SK-N-SH (cell line): ENCODE data around the gene TUBGCP6. TPM values are rescaled to one million over a fixed set of nuclear protein-coding genes. Genes with fewer than 3 reads are reported as not detected.

ENCODE experiments used
- CTCF ChIA-PET: fragments of 300-600, 350-600 bp; formaldehyde crosslinking; extraction: SDS; loops from one replicate; lab custom pipeline; 2021; lab: Yijun Ruan, JAX
- POLR2A ChIA-PET: fragments of 350-600 bp; sonication (Branson Sonifier 250); formaldehyde crosslinking; extraction: SDS; loops from one replicate; lab custom pipeline; 2020; ENCODE audit warnings: antibody characterized with exemption, inconsistent platforms; lab: Yijun Ruan, JAX
- DNase-seq: peaks from one replicate; pipeline ENCODE4 v3.0.0; 2012
- H2AFZ ChIP-seq: fragments of 200-600 bp; sonication (generic); 2 replicates; pipeline ENCODE4 v1.8.1; 2016; ENCODE audit warnings: antibody characterized with exemption, mild to moderate bottlenecking, low read depth
- H3F3A ChIP-seq: fragments of 200-600 bp; sonication (generic); replicated peaks from 2 replicates; pipeline ENCODE3; 2016; ENCODE audit warnings: antibody characterized with exemption, mild to moderate bottlenecking; ENCODE audit not compliant: insufficient read depth
- H3K27ac ChIP-seq, 2 experiments: fragments of 200-500 bp in 1 of 2; fragments of 200-600 bp in 1 of 2; sonication (Bioruptor generic) in 1 of 2; sonication (generic), shearing (Covaris generic) in 1 of 2; 2 replicates each; pipeline versions ENCODE4 v1.5.1 to v1.6.1; 2014 to 2016; ENCODE audit warnings: low read depth in 2 of 2, inconsistent platforms in 1 of 2, low read length in 1 of 2, mild to moderate bottlenecking in 1 of 2, mixed read lengths in 1 of 2
- H3K27me3 ChIP-seq: fragments of 200-600 bp; sonication (generic), shearing (Covaris generic); 2 replicates; pipeline ENCODE4 v1.6.1; 2016; ENCODE audit warnings: mixed run types; ENCODE audit not compliant: insufficient read depth
- H3K36me3 ChIP-seq, 2 experiments: fragments of 200-500 bp in 1 of 2; fragments of 200-600 bp in 1 of 2; sonication (Bioruptor generic) in 1 of 2; sonication (generic) in 1 of 2; replicated peaks in 1 of 2; 2 replicates each; pipeline versions ENCODE3 to v1.5.1; 2014 to 2016; ENCODE audit warnings: low read length in 1 of 2, mild to moderate bottlenecking in 1 of 2; ENCODE audit not compliant: insufficient read depth in 2 of 2, control insufficient read depth in 1 of 2
- H3K4me1 ChIP-seq, 2 experiments: fragments of 200-500 bp in 1 of 2; fragments of 200-600 bp in 1 of 2; sonication (Bioruptor generic) in 1 of 2; sonication (generic), shearing (Covaris generic) in 1 of 2; 2 replicates each; pipeline versions ENCODE4 v1.5.1 to v1.6.1; 2014 to 2016; ENCODE audit warnings: low read depth in 1 of 2, low read length in 1 of 2, mixed run types in 1 of 2; ENCODE audit not compliant: insufficient read depth in 2 of 2, control insufficient read depth in 1 of 2
- H3K4me2 ChIP-seq: fragments of 200-600 bp; sonication (generic), shearing (Covaris generic); 2 replicates; pipeline ENCODE4 v1.6.1; 2017; ENCODE audit warnings: mixed run types
- H3K4me3 ChIP-seq, 2 experiments: fragments of 200-500 bp in 1 of 2; fragments of 200-600 bp in 1 of 2; sonication (Bioruptor generic) in 1 of 2; sonication (generic), shearing (Covaris generic) in 1 of 2; 2 replicates each; pipeline versions ENCODE4 v1.5.1 to v1.8.1; 2014 to 2016; ENCODE audit warnings: low read depth in 2 of 2, inconsistent platforms in 1 of 2, low read length in 1 of 2, mild to moderate bottlenecking in 1 of 2, mixed read lengths in 1 of 2, moderate library complexity in 1 of 2
- H3K79me2 ChIP-seq: fragments of 200-600 bp; sonication (generic); 2 replicates; pipeline ENCODE4 v1.8.1; 2017; ENCODE audit warnings: mild to moderate bottlenecking; ENCODE audit not compliant: insufficient read depth
- H3K9ac ChIP-seq: fragments of 200-600 bp; sonication (generic); 2 replicates; pipeline ENCODE4 v1.6.1; 2017; ENCODE audit warnings: mixed run types
- H3K9me2 ChIP-seq: fragments of 200-600 bp; sonication (generic); 2 replicates; pipeline ENCODE4 v1.6.1; 2017; ENCODE audit warnings: mixed run types
- H3K9me3 ChIP-seq: fragments of 200-600 bp; sonication (generic); 2 replicates; pipeline ENCODE4 v1.6.1; 2017; ENCODE audit warnings: mixed run types, mild to moderate bottlenecking, moderate library complexity
- H4K20me1 ChIP-seq: fragments of 200-600 bp; sonication (generic); 2 replicates; pipeline ENCODE4 v1.6.1; 2017; ENCODE audit warnings: mild to moderate bottlenecking, mixed run types; ENCODE audit not compliant: insufficient read depth
- ELF1 ChIP-seq: IDR thresholded peaks from 2 replicates; pipeline ENCODE4 v1.4.0; 2012
- EP300 ChIP-seq, 2 experiments: IDR thresholded peaks; 2 replicates each; pipeline versions ENCODE4 v1.4.0 to v1.6.1; 2012; ENCODE audit warnings: borderline replicate concordance in 1 of 2, low read depth in 1 of 2, low read length in 1 of 2
- FOXJ3 ChIP-seq: sonication (generic); formaldehyde crosslinking; IDR thresholded peaks from 2 replicates; pipeline ENCODE4 v1.5.1; 2020; ENCODE audit warnings: mild to moderate bottlenecking, missing genetic modification reagents
- GABPA ChIP-seq: IDR thresholded peaks from 2 replicates; pipeline ENCODE4 v1.4.0; 2012; ENCODE audit warnings: low read depth, mild to moderate bottlenecking
- GATA2 ChIP-seq: sonication (generic); formaldehyde crosslinking; IDR thresholded peaks from 2 replicates; pipeline ENCODE4 v1.5.0; 2020; ENCODE audit warnings: mild to moderate bottlenecking, missing genetic modification reagents
- IRF3 ChIP-seq: fragments of 150-350 bp; IDR thresholded peaks from 2 replicates; pipeline ENCODE4 v1.6.1; 2016; ENCODE audit warnings: mild to moderate bottlenecking, low read depth, low read length
- MAX ChIP-seq: IDR thresholded peaks from 2 replicates; pipeline ENCODE4 v1.4.0; 2012; ENCODE audit warnings: low read depth
- MEF2A ChIP-seq: IDR thresholded peaks from 2 replicates; pipeline ENCODE4 v1.4.0; 2012; ENCODE audit warnings: low read depth, borderline replicate concordance
- PBX3 ChIP-seq: IDR thresholded peaks from 2 replicates; pipeline ENCODE4; 2012
- POLR2AphosphoS5 ChIP-seq: IDR thresholded peaks from 2 replicates; pipeline ENCODE4 v1.6.1; 2012; ENCODE audit warnings: low read depth, low read length
- RAD21 ChIP-seq: IDR thresholded peaks from 2 replicates; pipeline ENCODE4 v1.6.1; 2012; ENCODE audit warnings: mild to moderate bottlenecking, low read length
- RCOR1 ChIP-seq: fragments of 150-350 bp; IDR thresholded peaks from 2 replicates; pipeline ENCODE4 v1.6.1; 2017; ENCODE audit warnings: antibody characterized with exemption, low read length
- REST ChIP-seq: IDR thresholded peaks from 2 replicates; pipeline ENCODE4 v1.6.1; 2012; ENCODE audit warnings: mild to moderate bottlenecking, low read depth, low read length, moderate library complexity
- RFX5 ChIP-seq: IDR thresholded peaks from 2 replicates; pipeline ENCODE4 v1.6.1; 2012; ENCODE audit warnings: mild to moderate bottlenecking, improper control_type of control experiment, low read length
- RXRA ChIP-seq: IDR thresholded peaks from 2 replicates; pipeline ENCODE4 v1.4.0; 2012; ENCODE audit warnings: low read depth, mild to moderate bottlenecking, borderline replicate concordance
- TAF1 ChIP-seq: IDR thresholded peaks from 2 replicates; pipeline ENCODE4 v1.6.1; 2012; ENCODE audit warnings: low read depth, mild to moderate bottlenecking, low read length, moderate library complexity, borderline replicate concordance
- WGBS: methylation state at CpG from one replicate; pipeline ENCODE4 v1.1.6; 2017; ENCODE audit warnings: low lambda C conversion rate; 5-methylcytosine and 5-hydroxymethylcytosine counted together
- polyA plus RNA-seq, 3 experiments: library from polyadenylated mRNA; depleted of rRNA; stranded (reverse); fragments of >200 nt; gene quantifications; 2 replicates each; pipeline ENCODE4 v1.2.3, GENCODE V29; 2012

Gene TUBGCP6
- polyA plus RNA-seq, 1 of the 3 experiments (the other 2 are of a cell fraction): 40.4 TPM

- DNase-seq: no peak
- peaks cover 5 to 24% of the 10 kb centered on the region in 2 experiments for H3K36me3 ChIP-seq
- H3K9me2 ChIP-seq: no peaks in the 10 kb centered on the region
- H2AFZ ChIP-seq: no peak overlapping the region
- H3K4me3 ChIP-seq: peak overlapping the region; percentile 84 to 92
- H3K9me3 ChIP-seq: no peaks in the 10 kb centered on the region
- H4K20me1 ChIP-seq: peaks cover 33% of the 10 kb centered on the region
- H3K27me3 ChIP-seq: no peaks in the 10 kb centered on the region
- peaks cover 5 to 53% of the 10 kb centered on the region in 2 experiments; a peak in 2 of 4 replicates for H3K4me1 ChIP-seq
- peak overlapping the region; percentile 84 for H3K9ac ChIP-seq
- 11% methylated on average over 22 of the region's 27 CpGs for WGBS
- peaks cover 19% of the 10 kb centered on the region for H3F3A ChIP-seq
- TF ChIP-seq ELF1: no peak
- TF ChIP-seq EP300 (IDR thresholded peaks at IDR 0.05; ENCODE audit: borderline replicate concordance in 1 of 2, low read depth in 1 of 2, low read length in 1 of 2): no peak
- TF ChIP-seq RXRA: no peak
- TF ChIP-seq RAD21: no peak
- TF ChIP-seq TAF1: no peak
- no peak for TF ChIP-seq MAX
- TF ChIP-seq RCOR1: no peak
- TF ChIP-seq RFX5: no peak
- no peak for TF ChIP-seq IRF3
- no peak for TF ChIP-seq POLR2AphosphoS5
- no peak for TF ChIP-seq REST
- TF ChIP-seq FOXJ3: no peak
- TF ChIP-seq PBX3: no peak
- TF ChIP-seq MEF2A: no peak
- no peak for TF ChIP-seq GABPA
- no peak for TF ChIP-seq GATA2 (CRISPR knock-in tag)
- ChIA-PET POLR2A (interaction anchor here (0.8 kb wide), 1 partner anchor 282 kb away, joined by 3 read pairs; the partner anchor contains the start of gene SCO2), CTCF (interaction anchor here (0.7 to 3.4 kb wide), 8 partner anchors 28 to 377 kb away, joined by 3 to 20 read pairs (median 3); partner anchors contain the start of genes DENND6B, PLXNB2 and SCO2)
- H3K4me2 ChIP-seq: peak overlapping the region; percentile 85
- peak overlapping the region; percentile 24 to 81; a peak in 2 of 4 replicates for H3K27ac ChIP-seq
- H3K79me2 ChIP-seq: peaks cover 84% of the 10 kb centered on the region
Measured at GRCh38 chr22:50243685-50244419, 971 bp downstream of the TUBGCP6 start.
